HUES48 (cell line): ENCODE measurements around the gene FAM3C.
"Not testable (repeated sequence)": the region's sequence is repeated elsewhere in the genome, so short reads cannot be mapped to it uniquely, and the experiment has no call there.

Source experiments
- H3K27ac ChIP-seq: one replicate; pipeline ENCODE4 v1.7.0; 2013; ENCODE audit warnings: low read depth, low read length, inconsistent platforms
- H3K27me3 ChIP-seq: 2 replicates; pipeline ENCODE4 v1.6.1; 2013; ENCODE audit warnings: mild to moderate bottlenecking, low read length; ENCODE audit not compliant: control insufficient read depth, insufficient read depth
- H3K36me3 ChIP-seq: 2 replicates; pipeline ENCODE4 v1.6.1; 2013; ENCODE audit warnings: low read length; ENCODE audit not compliant: control insufficient read depth, insufficient read depth
- H3K4me1 ChIP-seq: 2 replicates; pipeline ENCODE4 v1.6.1; 2013; ENCODE audit warnings: mild to moderate bottlenecking, low read length; ENCODE audit not compliant: control insufficient read depth, insufficient read depth
- H3K4me3 ChIP-seq: 2 replicates; pipeline ENCODE4 v1.5.1; 2013; ENCODE audit warnings: mild to moderate bottlenecking, low read depth, low read length
- H3K9ac ChIP-seq: 2 replicates; pipeline ENCODE4 v1.6.1; 2013; ENCODE audit warnings: mild to moderate bottlenecking, low read depth, low read length, moderate library complexity
- H3K9me3 ChIP-seq: 2 replicates; pipeline ENCODE4 v1.6.1; 2013; ENCODE audit warnings: low read length; ENCODE audit not compliant: control insufficient read depth, insufficient read depth

FAM3C gene

DNA sequence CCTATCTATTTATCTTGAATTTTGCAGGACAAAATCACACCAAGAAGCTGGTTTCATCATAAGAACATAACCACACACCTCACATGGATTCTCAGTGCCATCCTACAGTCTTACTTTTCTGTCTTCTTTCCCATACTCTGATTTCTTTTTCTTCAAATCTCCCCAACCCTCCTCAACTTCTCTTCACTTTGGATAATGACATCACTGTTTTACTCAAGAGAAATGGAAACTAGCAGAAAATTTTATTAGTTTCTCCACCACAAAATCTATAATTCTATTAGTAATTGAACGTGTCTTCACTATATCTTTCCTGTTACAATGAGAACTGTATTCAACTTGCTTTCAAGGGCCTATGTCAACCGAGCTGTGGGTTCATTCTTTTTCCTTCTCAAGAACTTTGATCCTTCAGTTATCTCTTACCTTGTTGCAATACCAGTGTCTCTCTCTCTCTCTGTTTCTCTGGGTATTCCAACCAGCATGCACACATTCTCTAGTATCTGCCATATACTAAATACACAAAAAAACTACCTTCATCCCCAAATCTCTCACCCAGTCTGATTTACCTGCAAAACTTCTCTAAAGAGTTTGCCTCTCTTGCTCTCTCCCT is 35.4 kb upstream of the FAM3C start:
- H3K27me3 ChIP-seq, result no peaks in the 10 kb centered on the region
- H3K4me3 ChIP-seq, result no peak overlapping the region
- no peak overlapping the region for H3K9ac ChIP-seq
- no peaks in the 10 kb centered on the region for H3K36me3 ChIP-seq
- no peak overlapping the region for H3K27ac ChIP-seq
- no peaks in the 10 kb centered on the region for H3K9me3 ChIP-seq
- H3K4me1 ChIP-seq, result no peaks in the 10 kb centered on the region; the same call in 1 of the 2 replicates

- H3K36me3 ChIP-seq, result no peaks in the 10 kb centered on the region
- no peaks in the 10 kb centered on the region for H3K4me1 ChIP-seq
- no peak overlapping the region for H3K27ac ChIP-seq
- no peaks in the 10 kb centered on the region for H3K27me3 ChIP-seq
- H3K4me3 ChIP-seq, result no peak overlapping the region
- no peak overlapping the region for H3K9ac ChIP-seq
- no peaks in the 10 kb centered on the region for H3K9me3 ChIP-seq
Observed at GRCh38 chr7:121430558-121430957, 34.5 kb upstream of the FAM3C start.

- H3K4me1 ChIP-seq, result no peaks in the 10 kb centered on the region
- no peaks in the 10 kb centered on the region for H3K9me3 ChIP-seq
- no peak overlapping the region for H3K9ac ChIP-seq
Observed at GRCh38 chr7:121429798-121430197, 33.7 kb upstream of the FAM3C start.

GRCh38 chr7:121428855-121429489 is 32.9 kb upstream of the FAM3C start:
- Histone ChIP-seq H3K4me3 (no peak overlapping the region), H3K9ac (no peak overlapping the region), H3K4me1 (no peaks in the 10 kb centered on the region), H3K27ac (no peak overlapping the region), H3K9me3 (no peaks in the 10 kb centered on the region), H3K36me3 (no peaks in the 10 kb centered on the region), H3K27me3 (no peaks in the 10 kb centered on the region)

More at GRCh38 chr7:121429798-121430197, 33.7 kb upstream of the FAM3C start:
- Histone ChIP-seq H3K27me3 (no peaks in the 10 kb centered on the region), H3K27ac (no peak overlapping the region), H3K4me3 (no peak overlapping the region), H3K36me3 (no peaks in the 10 kb centered on the region)

DNA sequence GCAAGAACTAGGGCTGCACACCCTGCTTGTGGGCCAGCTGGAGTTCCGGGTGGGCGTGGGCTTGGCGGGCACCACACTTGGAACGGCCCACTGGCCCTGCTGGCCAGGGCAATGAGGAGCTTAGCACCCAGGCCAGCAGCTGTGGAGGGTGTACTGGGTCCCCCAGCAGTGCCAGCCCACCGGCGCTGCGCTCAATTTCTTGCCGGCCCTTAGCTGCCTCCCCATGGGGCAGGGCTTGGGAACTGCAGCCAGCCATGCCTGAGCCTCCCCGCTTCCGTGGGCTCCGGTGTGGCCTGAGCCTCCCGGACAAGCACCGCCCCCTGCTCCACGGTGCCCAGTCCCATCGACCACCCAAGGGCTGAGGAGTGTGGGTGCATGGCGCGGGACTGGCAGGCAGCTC is 25.6 kb upstream of the FAM3C start:
- not testable (repeated sequence) for H3K4me3 ChIP-seq, H3K9ac ChIP-seq, H3K9me3 ChIP-seq, H3K4me1 ChIP-seq, H3K27me3 ChIP-seq, H3K27ac ChIP-seq, H3K36me3 ChIP-seq

- Histone ChIP-seq H3K27me3 (no peaks in the 10 kb centered on the region), H3K9ac (no peak overlapping the region), H3K4me1 (no peaks in the 10 kb centered on the region), H3K9me3 (no peaks in the 10 kb centered on the region), H3K36me3 (no peaks in the 10 kb centered on the region), H3K4me3 (no peak overlapping the region), H3K27ac (no peak overlapping the region)
Observed at GRCh38 chr7:121420976-121421375, 24.9 kb upstream of the FAM3C start.

DNA sequence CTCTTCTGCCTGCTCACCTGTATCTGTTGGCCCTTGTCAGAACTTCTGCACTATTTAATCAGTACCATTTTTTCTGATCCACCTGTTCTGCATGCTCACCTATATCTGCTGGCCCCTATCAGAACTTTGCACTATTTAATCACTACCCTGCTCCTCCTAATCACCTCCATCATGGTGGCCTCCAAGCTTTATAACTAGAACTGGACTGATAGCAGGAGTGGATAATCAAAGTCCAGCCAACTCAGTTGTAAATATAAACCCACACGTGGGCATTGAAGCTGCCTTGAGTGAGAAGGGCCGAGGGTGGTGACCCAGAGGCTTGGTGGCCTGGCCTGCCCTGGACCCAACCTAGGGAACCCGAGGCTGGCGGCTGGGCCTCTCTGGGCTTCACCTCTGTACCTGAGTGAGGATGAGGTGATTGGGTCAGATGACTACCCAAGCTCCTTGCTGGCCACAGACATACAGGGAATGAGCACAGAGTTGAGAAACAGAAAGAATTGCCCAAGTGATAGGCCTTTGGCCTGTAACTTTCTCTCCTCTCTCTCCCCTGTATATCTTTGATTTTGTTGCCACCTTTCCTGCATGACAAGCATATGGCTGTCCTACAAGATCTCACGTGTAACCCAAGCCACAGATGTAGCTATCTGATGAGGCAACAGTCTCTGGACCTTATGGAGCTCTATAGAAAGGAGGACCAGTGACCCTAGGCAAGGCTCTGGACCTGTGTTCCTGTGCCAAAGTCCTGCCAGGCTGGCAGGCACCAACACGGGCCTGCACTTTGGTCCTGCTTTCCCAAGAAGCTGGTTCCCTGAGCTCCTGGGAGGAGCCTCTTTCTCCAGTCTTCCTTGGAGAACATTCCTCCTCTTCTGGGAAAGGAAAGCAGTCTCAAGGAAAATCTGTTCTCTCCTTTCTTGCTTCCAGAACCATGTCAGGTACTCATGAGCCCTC is 23.4 kb upstream of the FAM3C start:
- Histone ChIP-seq H3K27me3 (no peaks in the 10 kb centered on the region), H3K9ac (no peak overlapping the region), H3K27ac (no peak overlapping the region), H3K9me3 (no peaks in the 10 kb centered on the region), H3K4me3 (no peak overlapping the region), H3K4me1 (no peaks in the 10 kb centered on the region), H3K36me3 (no peaks in the 10 kb centered on the region)

DNA sequence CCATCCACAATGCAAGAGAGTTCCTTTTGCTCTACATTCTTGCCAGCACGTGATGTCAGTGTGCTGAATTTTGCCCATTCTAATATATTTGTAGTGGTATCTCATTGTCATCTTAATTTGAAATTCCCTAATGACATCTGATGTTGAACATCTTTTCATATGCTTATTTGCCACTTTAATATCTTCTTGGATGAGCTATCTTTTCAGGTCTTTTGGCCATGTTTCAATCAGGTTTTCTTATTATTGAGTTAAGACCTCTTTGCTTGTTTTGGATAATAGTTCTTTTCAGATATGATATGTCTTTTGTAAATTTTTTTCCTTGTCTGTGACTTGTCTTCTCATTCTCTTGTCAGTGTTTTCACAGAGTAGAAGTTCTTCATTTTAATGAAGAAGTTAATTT is 20.4 kb upstream of the FAM3C start:
- Histone ChIP-seq H3K27ac (no peak overlapping the region), H3K27me3 (no peaks in the 10 kb centered on the region), H3K36me3 (no peaks in the 10 kb centered on the region), H3K4me1 (peaks cover under 1% of the 10 kb centered on the region; the same call in 1 of the 2 replicates), H3K9me3 (no peaks in the 10 kb centered on the region), H3K9ac (no peak overlapping the region), H3K4me3 (no peak overlapping the region)

- no peak overlapping the region for H3K9ac ChIP-seq
- H3K36me3 ChIP-seq, result no peaks in the 10 kb centered on the region
- no peak overlapping the region for H3K27ac ChIP-seq
- no peak overlapping the region for H3K4me3 ChIP-seq
- H3K4me1 ChIP-seq, result peaks cover 6% of the 10 kb centered on the region; the same call in 1 of the 2 replicates
- no peaks in the 10 kb centered on the region for H3K9me3 ChIP-seq
- no peaks in the 10 kb centered on the region for H3K27me3 ChIP-seq
Observed at GRCh38 chr7:121414436-121414835, 18.3 kb upstream of the FAM3C start.

DNA sequence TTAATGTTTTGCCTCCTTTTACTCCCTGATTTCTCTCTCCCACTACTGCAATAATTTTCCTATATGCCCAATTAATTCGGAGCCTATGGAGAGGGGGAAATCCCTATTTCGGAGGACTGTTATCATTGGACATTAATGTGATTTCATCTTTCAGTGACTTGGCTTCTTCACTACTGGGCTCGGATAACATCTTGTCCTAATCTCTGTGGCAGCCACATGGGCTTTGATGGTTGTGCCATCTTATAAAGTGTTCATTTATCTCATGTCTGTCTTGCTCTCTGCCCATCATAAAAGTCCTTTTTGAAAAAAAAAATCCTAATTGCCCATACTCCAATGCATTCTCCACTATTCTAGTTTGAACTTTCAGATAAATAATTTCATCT is 15.5 kb upstream of the FAM3C start:
- H3K36me3 ChIP-seq, result no peaks in the 10 kb centered on the region
- no peak overlapping the region for H3K27ac ChIP-seq
- H3K9me3 ChIP-seq, result no peaks in the 10 kb centered on the region
- H3K27me3 ChIP-seq, result no peaks in the 10 kb centered on the region
- no peak overlapping the region for H3K4me3 ChIP-seq
- no peak overlapping the region for H3K9ac ChIP-seq
- peaks cover 6% of the 10 kb centered on the region; the same call in 1 of the 2 replicates for H3K4me1 ChIP-seq
